AG09309 (cell line): Measurements from ENCODE around the gene ZFC3H1.

Source experiments
- DNase-seq: peaks from one replicate; pipeline ENCODE4 v3.0.0-alpha.2; 2010; ENCODE audit warnings: low read depth
- H3K4me3 ChIP-seq: 2 replicates; pipeline ENCODE4 v1.5.1; 2011; ENCODE audit warnings: mild to moderate bottlenecking, low read depth, low read length, moderate library complexity; ENCODE audit not compliant: control insufficient read depth
- CTCF ChIP-seq: IDR thresholded peaks from 2 replicates; pipeline ENCODE4 v1.5.1; 2011; ENCODE audit warnings: mild to moderate bottlenecking, low read depth, low read length, inconsistent platforms; ENCODE audit not compliant: insufficient read depth, control insufficient read depth; ENCODE audit errors: missing control alignments

ZFC3H1 gene

GRCh38 chr12:71621938-71622337 lies 41.7 kb downstream of the ZFC3H1 start:
- H3K4me3 ChIP-seq = no peak overlapping the region
- no peak for DNase-seq
- TF ChIP-seq CTCF = no peak

GRCh38 chr12:71610031-71610795 lies 53.4 kb downstream of the ZFC3H1 start:
- TF ChIP-seq CTCF = no peak
- DNase-seq = no peak
- no peak overlapping the region for H3K4me3 ChIP-seq

GRCh38 chr12:71607494-71608330 lies 55.9 kb downstream of the ZFC3H1 start:
- no peak overlapping the region for H3K4me3 ChIP-seq
- no peak for TF ChIP-seq CTCF
- DNase-seq = no peak

- no peak for TF ChIP-seq CTCF
- DNase-seq = no peak
- no peak overlapping the region for H3K4me3 ChIP-seq
Measured at GRCh38 chr12:71605039-71605438, 58.6 kb downstream of the ZFC3H1 start.

GRCh38 chr12:71602761-71603577 lies 60.7 kb downstream of the ZFC3H1 start:
- TF ChIP-seq CTCF = no peak
- no peak for DNase-seq
- no peak overlapping the region for H3K4me3 ChIP-seq

GRCh38 chr12:71601546-71601945 lies 62.1 kb downstream of the ZFC3H1 start:
- no peak for TF ChIP-seq CTCF
- no peak overlapping the region for H3K4me3 ChIP-seq
- DNase-seq = no peak
